RKO (cell line): ENCODE measurements around the gene STX11.
A peak's percentile ranks its signal among the peaks of the same experiment; 100 is the strongest.

Source experiments
- DNase-seq: peaks from one replicate; pipeline ENCODE4 v3.0.0-alpha.2; 2016; ENCODE audit warnings: low spot score

The STX11 gene

GRCh38 chr6:144215402-144215931 is 65.2 kb downstream of the STX11 start:
- peak; percentile 27 for DNase-seq

GRCh38 chr6:144215932-144216667 is 65.8 kb downstream of the STX11 start:
- peak; percentile 95 for DNase-seq

DNA sequence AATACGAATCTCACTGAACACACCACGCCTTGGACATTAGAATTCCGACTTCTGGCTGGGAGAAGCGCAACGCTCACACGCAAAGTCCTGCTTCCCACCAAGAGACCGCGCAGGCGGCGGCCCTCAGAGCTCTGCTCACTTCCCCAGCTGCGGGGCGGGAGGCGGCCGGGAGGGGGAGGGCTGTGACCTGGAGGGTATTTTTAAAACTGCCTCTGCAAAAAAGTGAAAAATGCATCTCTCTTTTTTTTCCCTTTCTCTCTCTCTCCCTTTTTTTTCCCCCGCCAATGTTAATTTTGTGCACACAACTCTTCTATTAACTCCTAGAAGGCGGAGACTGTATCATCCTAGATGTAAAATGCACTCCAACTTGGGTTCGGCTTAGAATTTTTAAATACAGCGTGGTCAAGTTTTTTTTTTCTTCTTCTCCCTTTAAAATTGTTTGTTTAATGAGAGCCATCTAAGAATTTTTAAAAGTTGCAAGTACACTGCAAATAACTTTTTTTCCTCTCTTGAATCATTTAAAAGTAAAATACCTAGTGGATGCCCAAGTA is 66.4 kb downstream of the STX11 start:
- no peak for DNase-seq

DNA sequence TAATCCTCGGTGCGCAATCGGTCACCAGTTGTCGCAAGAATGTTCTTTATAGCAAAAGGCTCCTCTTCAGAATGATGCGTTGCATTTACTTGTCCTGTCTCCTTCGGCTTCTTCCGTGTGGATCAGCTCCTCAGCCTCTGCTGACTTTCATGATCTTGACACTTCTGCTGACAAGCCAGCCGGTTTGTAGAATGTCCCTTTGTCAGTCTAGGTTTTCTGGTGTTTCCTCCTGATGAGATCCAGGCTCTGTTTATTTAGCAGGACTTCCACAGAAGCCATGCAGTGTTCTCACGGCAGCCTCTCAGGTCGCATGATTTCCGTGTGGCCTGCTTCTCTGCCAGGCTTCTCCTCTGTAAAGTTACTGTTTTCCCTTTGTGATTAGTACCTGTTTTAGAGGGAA is 66.9 kb downstream of the STX11 start:
- no peak for DNase-seq

GRCh38 chr6:144217797-144218196 is 67.5 kb downstream of the STX11 start:
- DNase-seq = no peak

DNA sequence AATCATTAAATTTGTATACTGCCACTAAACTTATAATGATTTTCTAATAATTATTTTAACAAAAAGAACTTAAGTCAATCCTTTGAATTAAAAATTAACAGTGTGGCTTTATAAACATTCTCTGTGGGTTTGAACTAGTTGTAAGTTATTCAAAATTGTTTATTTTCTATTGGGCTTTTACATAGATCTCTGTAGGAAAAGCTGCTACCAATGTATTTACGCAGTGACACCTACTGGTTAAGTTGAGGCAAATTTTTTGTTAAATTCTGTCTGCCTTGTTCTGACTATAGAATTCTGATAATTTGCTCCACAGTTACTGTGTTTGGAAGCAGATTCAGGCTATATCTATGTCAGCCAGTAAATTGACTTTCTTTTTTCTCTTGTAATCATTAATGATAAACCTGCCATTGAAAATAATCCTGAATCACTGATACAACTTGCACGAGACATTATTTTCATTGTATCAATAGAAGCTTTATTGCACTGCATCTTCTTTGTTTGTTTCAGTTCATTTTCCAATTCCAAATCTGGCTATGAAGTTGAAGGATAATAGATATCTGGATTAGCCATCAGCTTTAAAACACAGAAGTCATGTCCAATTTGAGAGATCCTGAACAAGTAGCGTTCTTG is 68.9 kb downstream of the STX11 start:
- peak; percentile 81 for DNase-seq

GRCh38 chr6:144220031-144220790 is 69.9 kb downstream of the STX11 start:
- DNase-seq = no peak

- DNase-seq = no peak
These were observed 73.4 kb downstream of the STX11 start for GRCh38 chr6:144223686-144224085.

DNA sequence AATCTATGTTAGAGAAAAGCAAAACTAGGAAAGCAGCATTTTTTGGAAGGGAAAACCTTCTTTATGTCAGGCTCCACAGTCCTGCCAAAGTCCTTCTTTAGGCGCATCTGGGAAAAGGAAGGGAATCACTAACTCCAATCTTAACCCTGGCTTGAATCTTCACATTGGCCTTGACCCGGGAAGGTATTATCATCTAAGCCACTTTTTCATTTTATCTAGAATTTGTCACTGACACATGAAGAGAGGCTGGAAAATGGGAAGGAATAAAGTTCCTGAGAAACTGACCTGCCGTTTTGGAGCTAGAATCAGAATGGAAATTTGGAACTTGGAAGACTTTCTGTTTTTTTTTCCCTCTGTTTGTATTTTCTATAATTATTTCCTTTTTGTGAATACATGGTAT is 81.4 kb downstream of the STX11 start:
- no peak for DNase-seq

GRCh38 chr6:144232176-144232831 is 82.0 kb downstream of the STX11 start:
- DNase-seq = no peak

DNA sequence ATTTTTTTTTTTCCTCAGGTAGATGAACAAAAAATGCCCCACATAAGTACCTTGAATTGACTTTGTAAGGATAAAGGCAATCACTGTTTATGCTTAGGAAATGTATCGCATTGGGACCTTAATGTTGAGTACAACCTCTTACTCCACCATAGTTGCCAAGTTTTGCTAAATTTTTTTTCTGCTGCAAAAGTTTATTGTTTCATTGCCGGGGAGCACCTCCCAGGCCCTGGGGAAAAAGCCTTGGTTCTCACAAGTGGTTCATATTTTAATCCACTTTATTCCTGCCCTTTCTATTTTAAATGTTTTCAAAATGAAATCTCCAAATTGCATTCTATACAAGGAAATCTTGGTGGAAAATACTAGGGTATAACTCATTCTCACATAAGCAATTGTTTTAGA is 82.5 kb downstream of the STX11 start:
- no peak for DNase-seq

DNA sequence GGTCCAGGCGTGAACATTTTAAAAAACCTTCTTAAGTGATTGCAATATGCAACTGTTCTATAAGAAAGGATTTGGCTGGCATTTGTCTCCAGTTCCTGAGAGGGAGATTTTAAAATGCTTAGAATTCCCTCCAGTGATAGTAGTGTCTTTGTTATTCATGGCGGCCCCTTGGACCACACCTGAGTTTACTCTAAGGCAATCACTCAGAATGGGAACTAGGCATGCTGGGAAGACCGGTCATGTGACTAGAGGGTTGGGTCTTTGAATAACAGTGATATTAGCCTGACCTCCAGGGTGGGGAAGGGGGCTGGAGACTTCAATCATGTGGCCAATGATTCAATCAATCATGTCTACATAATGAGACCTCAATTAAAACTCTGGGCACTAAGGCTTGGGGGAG is 84.1 kb downstream of the STX11 start:
- no peak for DNase-seq

GRCh38 chr6:144234935-144235334 is 84.6 kb downstream of the STX11 start:
- DNase-seq = no peak
